ENCODE data around the gene CLCNKB. TPM values are rescaled to one million over a fixed set of nuclear protein-coding genes. Genes with fewer than 3 reads are reported as not detected.

The CLCNKB gene
- total RNA-seq, result 0.57 to 0.69 TPM in 2 of 3 replicates, not detected in the other
- long read RNA-seq, partial matches to known transcripts, result 0 of 2 reads
- long read RNA-seq, other reads (novel, unspliced or antisense), result 2 of 2 reads

- Mint-ChIP-seq H3K4me3 (ENCODE audit: unreplicated experiment) (no peak within 1 kb of the TSS), H3K36me3 (ENCODE audit: low read depth) (no peaks in the 10 kb centered on the region), H3K27ac (ENCODE audit: unreplicated experiment) (no peak within 1 kb of the TSS), H3K4me1 (ENCODE audit: low read depth) (no peaks in the 10 kb centered on the region), H3K27me3 (ENCODE audit: low read depth) (peaks cover 7% of the 10 kb centered on the region), H3K9me3 (ENCODE audit: low read depth) (no peaks in the 10 kb centered on the region)
- no peak for DNase-seq (ENCODE audit: low spot score)
- TF ChIP-seq, protein P1, sequence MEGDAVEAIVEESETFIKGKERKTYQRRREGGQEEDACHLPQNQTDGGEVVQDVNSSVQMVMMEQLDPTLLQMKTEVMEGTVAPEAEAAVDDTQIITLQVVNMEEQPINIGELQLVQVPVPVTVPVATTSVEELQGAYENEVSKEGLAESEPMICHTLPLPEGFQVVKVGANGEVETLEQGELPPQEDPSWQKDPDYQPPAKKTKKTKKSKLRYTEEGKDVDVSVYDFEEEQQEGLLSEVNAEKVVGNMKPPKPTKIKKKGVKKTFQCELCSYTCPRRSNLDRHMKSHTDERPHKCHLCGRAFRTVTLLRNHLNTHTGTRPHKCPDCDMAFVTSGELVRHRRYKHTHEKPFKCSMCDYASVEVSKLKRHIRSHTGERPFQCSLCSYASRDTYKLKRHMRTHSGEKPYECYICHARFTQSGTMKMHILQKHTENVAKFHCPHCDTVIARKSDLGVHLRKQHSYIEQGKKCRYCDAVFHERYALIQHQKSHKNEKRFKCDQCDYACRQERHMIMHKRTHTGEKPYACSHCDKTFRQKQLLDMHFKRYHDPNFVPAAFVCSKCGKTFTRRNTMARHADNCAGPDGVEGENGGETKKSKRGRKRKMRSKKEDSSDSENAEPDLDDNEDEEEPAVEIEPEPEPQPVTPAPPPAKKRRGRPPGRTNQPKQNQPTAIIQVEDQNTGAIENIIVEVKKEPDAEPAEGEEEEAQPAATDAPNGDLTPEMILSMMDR (IDR thresholded peaks at IDR 0.05), result no peak
Measured at GRCh38 chr1:16043521-16043920, at the start of gene CLCNKB. Gene CLCNKB, plus strand, starts transcription at chr1:16043782. Its CDS starts 711 bp downstream, at chr1:16044493.

- H3K4me1 Mint-ChIP-seq (ENCODE audit: low read depth), result no peaks in the 10 kb centered on the region
- no peak overlapping the region for H3K27ac Mint-ChIP-seq (ENCODE audit: unreplicated experiment)
- no peaks in the 10 kb centered on the region for H3K9me3 Mint-ChIP-seq (ENCODE audit: low read depth)
- TF ChIP-seq, protein P1 (IDR thresholded peaks at IDR 0.05), result no peak
- H3K27me3 Mint-ChIP-seq (ENCODE audit: low read depth), result peaks cover 7% of the 10 kb centered on the region
- no peaks in the 10 kb centered on the region for H3K36me3 Mint-ChIP-seq (ENCODE audit: low read depth)
- no peak overlapping the region for H3K4me3 Mint-ChIP-seq (ENCODE audit: unreplicated experiment)
- DNase-seq (ENCODE audit: low spot score), result no peak
Measured at GRCh38 chr1:15994081-15994480, 49.5 kb upstream of the CLCNKB start.

DNA sequence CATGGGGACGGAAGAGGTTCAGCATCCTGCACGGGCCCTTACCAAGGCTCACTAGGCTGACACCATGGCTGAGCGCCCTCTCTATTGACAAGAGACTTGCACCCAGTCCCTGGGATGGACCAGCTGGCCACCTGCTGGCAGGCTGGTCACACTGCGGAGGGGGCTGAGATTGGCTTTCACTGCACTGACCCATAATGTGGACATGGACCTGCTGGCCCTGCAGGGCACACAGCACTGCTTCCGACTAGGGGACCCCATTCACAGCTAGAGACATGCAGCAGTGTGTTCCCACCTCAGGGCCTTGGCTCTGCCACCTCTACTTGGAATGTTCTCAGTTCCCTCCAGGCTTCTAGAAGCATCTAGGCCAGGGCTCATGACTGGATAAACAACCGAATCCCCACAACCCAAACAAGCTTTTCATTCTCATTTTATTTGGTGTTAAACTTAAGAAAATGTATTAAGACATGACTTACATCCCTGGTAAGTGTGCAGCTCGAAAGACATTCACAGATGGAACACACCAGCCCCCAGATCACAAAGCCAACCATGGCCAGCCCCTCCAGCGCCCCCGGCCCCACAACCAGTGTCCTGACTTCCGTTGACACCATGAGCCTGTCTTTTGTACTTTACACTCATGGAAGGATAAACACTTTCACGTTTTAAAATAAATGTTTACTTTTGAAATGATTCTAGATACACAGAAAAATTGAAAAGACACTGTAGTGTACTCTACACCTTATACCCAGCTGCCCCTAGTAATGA lies 48.8 kb upstream of the CLCNKB start:
- DNase-seq (ENCODE audit: low spot score), result no peak
- H3K9me3 Mint-ChIP-seq (ENCODE audit: low read depth), result no peaks in the 10 kb centered on the region
- H3K36me3 Mint-ChIP-seq (ENCODE audit: low read depth), result no peaks in the 10 kb centered on the region
- no peaks in the 10 kb centered on the region for H3K4me1 Mint-ChIP-seq (ENCODE audit: low read depth)
- H3K4me3 Mint-ChIP-seq (ENCODE audit: unreplicated experiment), result no peak overlapping the region
- TF ChIP-seq, protein P1 (IDR thresholded peaks at IDR 0.05), result peak; percentile 87
- no peak overlapping the region for H3K27ac Mint-ChIP-seq (ENCODE audit: unreplicated experiment)
- peaks cover 7% of the 10 kb centered on the region for H3K27me3 Mint-ChIP-seq (ENCODE audit: low read depth)

- Mint-ChIP-seq H3K9me3 (ENCODE audit: low read depth) (no peaks in the 10 kb centered on the region), H3K27me3 (ENCODE audit: low read depth) (peaks cover 7% of the 10 kb centered on the region), H3K4me1 (ENCODE audit: low read depth) (no peaks in the 10 kb centered on the region), H3K4me3 (ENCODE audit: unreplicated experiment) (no peak overlapping the region), H3K36me3 (ENCODE audit: low read depth) (no peaks in the 10 kb centered on the region), H3K27ac (ENCODE audit: unreplicated experiment) (no peak overlapping the region)
- TF ChIP-seq, protein P1 (IDR thresholded peaks at IDR 0.05), result no peak
- no peak for DNase-seq (ENCODE audit: low spot score)
Measured at GRCh38 chr1:15997076-15997585, 46.5 kb upstream of the CLCNKB start.

DNA sequence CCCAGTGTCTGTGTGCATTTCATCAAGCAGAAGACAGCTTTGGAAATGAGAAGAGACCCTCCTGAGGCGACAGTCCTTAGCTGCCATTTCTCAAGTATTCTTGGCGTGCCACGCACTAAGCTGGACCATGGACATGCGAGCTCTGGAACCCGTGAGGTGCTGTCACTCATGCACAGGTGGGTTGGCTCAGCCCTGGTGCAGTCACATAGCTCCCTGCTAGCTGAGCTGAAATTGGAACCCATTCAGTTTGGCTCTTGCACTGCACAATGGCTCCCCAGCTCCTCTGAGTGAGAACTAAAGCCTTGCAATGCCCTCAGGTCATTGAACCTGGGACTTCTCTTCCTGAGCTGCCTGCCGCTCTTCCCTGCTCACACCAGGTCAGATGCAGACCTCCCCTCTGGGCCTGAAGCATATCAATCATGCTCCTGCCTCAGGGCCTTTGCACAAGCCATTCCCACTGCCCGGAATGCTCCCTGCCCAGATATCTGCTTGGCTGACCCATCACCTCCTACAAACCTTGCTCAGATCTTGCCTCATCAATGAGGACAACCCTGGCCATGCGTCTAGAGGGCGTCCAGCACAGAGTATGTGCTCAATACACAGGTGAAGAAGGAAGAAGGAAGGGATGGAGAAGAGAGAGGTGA lies 45.8 kb upstream of the CLCNKB start:
- H3K4me3 Mint-ChIP-seq (ENCODE audit: unreplicated experiment), result no peak overlapping the region

More for the DNA sequence above, 45.8 kb upstream of the CLCNKB start:
- Mint-ChIP-seq H3K9me3 (ENCODE audit: low read depth) (no peaks in the 10 kb centered on the region), H3K27me3 (ENCODE audit: low read depth) (peaks cover 7% of the 10 kb centered on the region), H3K27ac (ENCODE audit: unreplicated experiment) (no peak overlapping the region), H3K4me1 (ENCODE audit: low read depth) (no peaks in the 10 kb centered on the region), H3K36me3 (ENCODE audit: low read depth) (no peaks in the 10 kb centered on the region)
- TF ChIP-seq, protein P1 (IDR thresholded peaks at IDR 0.05), result no peak
- peak; percentile 44 for DNase-seq (ENCODE audit: low spot score)

Measured in chondrocyte (in vitro differentiated cells).